Activated CD8-positive, alpha-beta memory T cell treated with anti-CD3 and anti-CD28 coated beads, Interleukin-2, amount 10 ng/mL, durations not matched to agents 7 days and 5 days (primary cell): Measurements from ENCODE around the gene EIF2B1. TPM values are rescaled to one million over a fixed set of nuclear protein-coding genes. Genes with fewer than 3 reads are reported as not detected.

ENCODE experiments used
- ATAC-seq: fragments of 150-1000 bp; cut with Tn5 transposase; one replicate; pipeline ENCODE4 v1.10.0; 2021; ENCODE audit warnings: moderate library complexity
- CTCF ChIA-PET: fragments of 350-600 bp; sonication (Branson Sonifier 250); formaldehyde crosslinking; loops from one replicate; lab custom pipeline; 2021; ENCODE audit warnings: antibody characterized with exemption; lab: Charles Lee
- DNase-seq: peaks from one replicate; pipeline ENCODE4 v3.0.0-alpha.2; 2020
- H3K27ac Mint-ChIP-seq: one replicate; pipeline ENCODE4 v1.8.0; 2021; ENCODE audit warnings: mild to moderate bottlenecking, mixed read lengths
- H3K27me3 Mint-ChIP-seq: one replicate; pipeline ENCODE4 v1.8.0; 2021; ENCODE audit warnings: mixed read lengths
- H3K36me3 Mint-ChIP-seq: one replicate; pipeline ENCODE4 v1.8.0; 2021; ENCODE audit warnings: mild to moderate bottlenecking, mixed read lengths
- H3K4me1 Mint-ChIP-seq: one replicate; pipeline ENCODE4 v1.8.0; 2021; ENCODE audit warnings: mixed read lengths
- H3K4me3 Mint-ChIP-seq: one replicate; pipeline ENCODE4 v1.8.0; 2021; ENCODE audit warnings: mild to moderate bottlenecking, moderate library complexity, mixed read lengths
- H3K9me3 Mint-ChIP-seq: one replicate; pipeline ENCODE4 v1.8.0; 2022; ENCODE audit warnings: low read depth, mixed read lengths
- total RNA-seq, 2 experiments: library from RNA; stranded (reverse); gene quantifications; one replicate each; pipeline ENCODE4 v1.2.3, GENCODE V29; 2021

EIF2B1 gene
- total RNA-seq, 2 experiments from 2014 or later, result 60.3 to 76.4 TPM

DNA sequence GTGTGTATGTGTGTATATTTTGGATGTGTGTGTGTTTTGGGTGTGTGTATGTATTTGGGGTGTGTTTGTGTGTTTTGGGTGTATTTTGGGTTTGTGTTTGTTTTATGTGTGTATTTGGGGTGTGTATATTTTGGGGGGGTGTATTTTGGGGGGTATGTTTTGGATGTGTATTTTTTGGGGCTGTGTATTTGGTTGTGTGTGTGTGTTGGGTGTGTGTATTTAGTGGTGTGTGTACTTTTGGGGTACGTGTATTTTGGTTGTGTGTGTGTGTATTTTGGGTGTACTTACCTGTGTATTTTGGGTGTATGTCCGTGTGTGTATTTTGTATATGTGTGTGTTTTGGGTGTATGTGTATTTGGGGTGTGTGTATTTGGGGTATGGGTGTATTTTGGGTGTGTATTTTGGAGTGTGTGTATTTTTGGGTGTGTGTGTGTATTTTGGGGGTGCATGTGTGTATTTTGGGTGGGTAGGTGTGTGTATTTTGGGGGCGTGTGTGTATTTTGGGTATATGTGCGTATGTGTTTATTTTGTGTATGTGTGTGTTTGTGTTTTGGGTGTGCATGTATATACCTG, 20.7 kb upstream of the EIF2B1 start:
- Mint-ChIP-seq H3K36me3 (peaks cover 39% of the 10 kb centered on the region), H3K27me3 (no peaks in the 10 kb centered on the region), H3K9me3 (no peaks in the 10 kb centered on the region), H3K4me1 (peaks cover 9% of the 10 kb centered on the region), H3K4me3 (no peak overlapping the region), H3K27ac (no peak overlapping the region)
- DNase-seq, result no peak
- ATAC-seq, result no peak
- CTCF ChIA-PET, result no interaction called here

DNA sequence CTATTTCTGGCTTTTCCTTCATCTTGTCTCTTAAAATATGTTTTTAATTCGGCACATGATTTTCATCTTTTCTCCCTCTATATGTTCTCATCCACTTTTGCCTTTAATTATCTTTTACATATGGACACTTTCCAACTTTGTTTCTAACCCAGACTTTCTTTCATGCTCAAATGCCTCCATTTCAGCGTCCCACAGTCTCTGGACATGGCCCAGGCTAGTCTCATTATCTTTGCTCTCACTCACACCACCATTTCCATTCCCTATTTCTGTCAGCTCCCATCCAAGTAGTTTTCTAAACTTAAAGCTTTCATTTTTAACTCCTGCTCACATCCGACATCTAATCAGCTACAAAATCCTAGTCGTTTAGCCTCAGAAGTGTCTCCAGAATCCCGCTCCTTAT, 14.9 kb upstream of the EIF2B1 start:
- Mint-ChIP-seq H3K27ac (no peak overlapping the region), H3K36me3 (peaks cover 36% of the 10 kb centered on the region), H3K27me3 (no peaks in the 10 kb centered on the region), H3K4me1 (no peaks in the 10 kb centered on the region), H3K9me3 (no peaks in the 10 kb centered on the region), H3K4me3 (no peak overlapping the region)
- no peak for ATAC-seq
- CTCF ChIA-PET, result no interaction called here
- no peak for DNase-seq

DNA sequence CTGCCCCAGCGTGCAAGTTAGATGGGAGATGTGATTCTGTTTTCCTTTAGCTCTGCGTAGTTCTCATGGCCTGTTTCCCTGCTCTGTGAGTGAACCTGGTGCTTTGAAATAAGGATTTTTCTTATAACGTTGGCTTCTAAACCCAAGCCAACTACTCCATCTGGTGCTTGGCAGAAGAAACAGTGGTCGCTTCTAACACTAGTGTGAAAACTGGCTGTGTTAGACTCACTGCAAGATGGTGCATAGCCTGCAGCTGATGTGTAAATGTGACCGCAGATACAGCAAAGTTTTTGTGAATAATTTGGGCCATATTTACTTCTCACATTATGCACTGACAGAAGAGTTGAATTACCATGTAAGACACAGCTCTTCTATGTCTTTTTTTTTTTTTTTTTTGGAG, 12.4 kb upstream of the EIF2B1 start:
- no peak for ATAC-seq
- Mint-ChIP-seq H3K27me3 (no peaks in the 10 kb centered on the region), H3K4me3 (no peak overlapping the region), H3K36me3 (peaks cover 31% of the 10 kb centered on the region), H3K4me1 (peaks cover under 1% of the 10 kb centered on the region), H3K27ac (no peak overlapping the region), H3K9me3 (no peaks in the 10 kb centered on the region)
- CTCF ChIA-PET, result interaction anchor here (0.6 to 1.6 kb wide), 2 partner anchors 25 to 196 kb away, joined by 3 to 4 read pairs; partner anchors contain the start of gene TCTN2
- DNase-seq, result no peak

DNA sequence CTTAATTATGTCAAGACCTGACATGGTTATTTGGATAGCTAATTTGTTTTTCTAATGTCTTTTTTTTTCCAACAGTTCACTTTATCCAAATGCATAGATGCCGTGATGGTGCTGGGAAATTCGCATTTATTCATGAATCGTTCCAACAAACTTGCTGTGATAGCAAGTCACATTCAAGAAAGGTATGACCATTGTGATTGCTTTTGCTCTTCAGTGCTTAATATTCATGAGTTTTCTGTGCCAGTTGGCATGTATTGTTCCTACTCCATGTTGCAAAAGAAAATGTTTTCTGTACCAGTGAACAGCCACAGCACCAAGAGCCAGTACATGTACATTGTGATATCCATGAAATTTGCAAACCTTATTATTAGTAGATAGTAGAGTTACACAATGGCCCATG, 11.9 kb upstream of the EIF2B1 start:
- H3K27ac Mint-ChIP-seq, result no peak overlapping the region
- H3K4me3 Mint-ChIP-seq, result no peak overlapping the region
- DNase-seq (no peak), ATAC-seq (no peak)
- CTCF ChIA-PET, result interaction anchor here (0.6 to 1.6 kb wide), 2 partner anchors 26 to 196 kb away, joined by 3 to 4 read pairs; partner anchors contain the start of gene TCTN2
- no peaks in the 10 kb centered on the region for H3K9me3 Mint-ChIP-seq
- H3K4me1 Mint-ChIP-seq, result peaks cover 3% of the 10 kb centered on the region
- no peaks in the 10 kb centered on the region for H3K27me3 Mint-ChIP-seq
- peaks cover 29% of the 10 kb centered on the region for H3K36me3 Mint-ChIP-seq

DNA sequence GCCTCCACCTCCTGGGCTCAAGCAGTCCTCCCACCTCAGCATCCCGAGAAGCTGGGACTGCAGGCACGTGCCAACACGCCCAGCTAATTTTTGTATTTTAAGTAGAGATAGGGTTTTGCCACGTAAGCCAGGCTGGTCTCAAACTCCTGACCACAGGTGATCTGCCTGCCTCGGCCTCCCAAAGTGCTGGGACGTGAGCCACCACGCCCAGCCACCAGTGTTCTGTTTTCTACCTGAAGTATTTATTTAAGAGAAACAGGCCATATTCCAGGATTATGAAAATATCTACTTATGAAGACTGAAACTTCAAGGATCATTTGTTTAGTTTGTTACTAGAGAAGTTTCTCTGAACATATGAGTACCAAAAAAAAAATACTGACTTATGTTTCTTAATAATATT, 10.4 kb upstream of the EIF2B1 start:
- CTCF ChIA-PET, result no interaction called here
- H3K4me3 Mint-ChIP-seq, result no peak overlapping the region

DNA sequence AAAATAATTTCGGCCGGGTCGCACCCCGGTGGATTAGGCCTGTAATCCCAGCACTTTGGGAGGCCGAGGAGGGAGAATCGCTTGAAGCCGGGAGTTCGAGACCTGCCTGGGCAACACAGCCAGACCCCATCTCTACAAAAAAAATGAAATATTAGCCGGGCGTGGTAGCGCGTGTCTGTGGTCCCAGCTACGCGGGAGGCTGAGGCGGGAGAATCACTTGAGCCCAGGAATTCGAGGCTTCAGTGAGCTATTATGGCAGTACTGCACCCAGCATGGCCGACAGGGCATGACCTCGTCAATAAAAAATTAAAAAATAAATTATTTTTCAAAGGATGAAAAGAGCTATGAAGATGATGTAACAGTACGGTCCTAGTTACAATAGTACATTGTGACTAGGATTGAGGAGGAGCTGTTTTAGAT, 666 bp upstream of the EIF2B1 start:
- CTCF ChIA-PET, result interaction anchor here (1.1 to 1.6 kb wide), 2 partner anchors 11 to 269 kb away, joined by 3 read pairs; no protein-coding TSS in a partner anchor
- no peaks in the 10 kb centered on the region for H3K9me3 Mint-ChIP-seq
- ATAC-seq (no peak), DNase-seq (peak; percentile 45)
- H3K4me1 Mint-ChIP-seq, result peaks cover 34% of the 10 kb centered on the region
- H3K36me3 Mint-ChIP-seq, result peaks cover 20% of the 10 kb centered on the region
- no peaks in the 10 kb centered on the region for H3K27me3 Mint-ChIP-seq
- peak overlapping the region; percentile 93 for H3K27ac Mint-ChIP-seq
- peak overlapping the region; percentile 90 for H3K4me3 Mint-ChIP-seq

More for the DNA sequence above, 10.4 kb upstream of the EIF2B1 start:
- Mint-ChIP-seq H3K36me3 (peaks cover 31% of the 10 kb centered on the region), H3K9me3 (no peaks in the 10 kb centered on the region), H3K27ac (no peak overlapping the region), H3K27me3 (no peaks in the 10 kb centered on the region), H3K4me1 (peaks cover 5% of the 10 kb centered on the region)
- ATAC-seq (no peak), DNase-seq (no peak)

DNA sequence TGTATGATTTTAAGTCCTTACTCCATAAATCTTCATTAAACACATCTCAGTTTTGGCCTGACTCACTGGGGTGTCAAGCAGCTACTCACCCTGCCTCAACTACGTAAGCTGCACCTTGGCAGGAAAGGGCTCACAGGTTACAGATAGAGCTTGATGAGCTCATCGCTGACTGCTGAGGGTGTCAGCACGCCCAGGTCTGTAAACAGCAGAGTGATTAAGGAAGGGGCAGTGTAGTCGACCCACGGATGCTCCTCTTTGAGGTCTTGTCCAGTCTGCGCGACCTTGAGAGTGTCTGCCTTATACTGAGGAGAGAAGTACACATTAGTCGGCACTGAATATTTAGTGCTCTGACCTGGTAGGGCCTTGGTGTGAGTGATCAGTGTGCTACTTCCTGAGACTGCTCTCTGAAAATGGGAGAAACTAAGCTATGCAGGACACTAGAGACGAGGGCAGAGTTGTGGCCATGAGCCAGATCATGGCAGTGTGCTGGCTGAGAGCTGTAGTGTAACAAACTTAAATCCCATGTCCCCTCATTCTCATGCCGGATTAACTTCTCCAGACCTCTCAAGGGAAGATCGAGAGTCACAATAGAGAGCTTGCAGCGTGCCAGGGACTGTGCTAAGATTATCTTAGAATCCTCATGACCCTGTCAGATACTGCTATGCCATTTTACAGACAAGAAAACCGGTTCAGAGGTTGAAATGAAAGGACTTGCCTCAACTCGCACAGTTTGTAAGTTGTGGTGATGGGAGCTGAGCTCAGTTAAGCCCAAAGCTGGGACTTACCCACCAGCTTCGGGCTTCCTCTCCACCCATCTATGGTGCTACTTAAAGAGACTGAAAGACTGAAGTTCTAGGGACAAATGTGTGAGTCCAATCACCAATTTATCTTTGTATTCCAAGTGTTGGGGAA, 11.6 kb downstream of the EIF2B1 start:
- Mint-ChIP-seq H3K36me3 (peaks cover 57% of the 10 kb centered on the region), H3K27ac (no peak overlapping the region), H3K4me1 (peaks cover 3% of the 10 kb centered on the region), H3K4me3 (no peak overlapping the region), H3K9me3 (no peaks in the 10 kb centered on the region), H3K27me3 (no peaks in the 10 kb centered on the region)
- DNase-seq (no peak), ATAC-seq (no peak)
- CTCF ChIA-PET, result interaction anchor here (0.9 to 1.1 kb wide), 2 partner anchors 10 to 91 kb away, joined by 3 read pairs; no protein-coding TSS in a partner anchor

DNA sequence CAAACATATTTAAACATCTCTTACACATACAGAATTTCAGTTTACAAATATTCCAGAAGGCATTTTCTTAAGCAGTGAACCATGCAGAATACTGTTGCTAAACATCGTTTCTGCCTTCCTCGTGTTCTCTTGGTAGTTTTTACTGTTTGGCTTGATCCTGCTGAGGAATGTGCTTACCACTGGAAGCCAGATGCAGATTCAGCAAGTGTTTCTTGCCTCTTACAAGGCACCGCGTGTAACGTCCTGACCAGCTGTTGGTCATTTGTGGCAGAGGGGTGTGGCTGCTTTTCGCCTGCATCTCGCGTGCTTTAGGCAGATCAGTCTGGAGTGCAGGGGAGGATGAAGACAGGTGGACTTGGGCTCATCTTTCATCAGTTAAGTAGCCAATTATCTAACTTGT, 12.4 kb downstream of the EIF2B1 start:
- CTCF ChIA-PET, result no interaction called here
- DNase-seq (no peak), ATAC-seq (no peak)
- no peaks in the 10 kb centered on the region for H3K27me3 Mint-ChIP-seq
- H3K9me3 Mint-ChIP-seq, result no peaks in the 10 kb centered on the region
- no peak overlapping the region for H3K4me3 Mint-ChIP-seq
- H3K4me1 Mint-ChIP-seq, result peaks cover 3% of the 10 kb centered on the region
- peaks cover 52% of the 10 kb centered on the region for H3K36me3 Mint-ChIP-seq
- H3K27ac Mint-ChIP-seq, result no peak overlapping the region

DNA sequence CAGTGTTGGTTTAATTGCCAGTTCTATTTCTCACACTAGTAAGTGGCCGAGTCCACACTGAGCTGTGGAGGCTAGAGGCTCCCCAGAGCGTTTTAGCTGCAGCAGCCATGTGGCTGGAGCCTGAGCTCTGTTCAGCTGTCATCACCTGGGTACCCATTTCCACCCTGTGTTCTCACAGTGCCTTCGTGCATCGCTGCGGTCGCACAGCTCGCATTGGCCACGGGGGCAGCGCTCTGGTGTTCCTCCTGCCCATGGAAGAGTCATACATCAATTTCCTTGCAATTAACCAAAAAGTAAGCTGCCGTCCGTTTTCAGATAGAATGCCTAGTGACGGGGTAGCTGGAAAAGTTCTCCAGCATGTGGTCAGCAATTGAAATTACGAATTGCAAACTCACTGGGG, 15.9 kb downstream of the EIF2B1 start:
- H3K4me1 Mint-ChIP-seq, result peaks cover 3% of the 10 kb centered on the region
- no peak overlapping the region for H3K27ac Mint-ChIP-seq
- H3K9me3 Mint-ChIP-seq, result no peaks in the 10 kb centered on the region
- ATAC-seq (no peak), DNase-seq (no peak)
- H3K4me3 Mint-ChIP-seq, result no peak overlapping the region
- H3K27me3 Mint-ChIP-seq, result no peaks in the 10 kb centered on the region
- H3K36me3 Mint-ChIP-seq, result peaks cover 61% of the 10 kb centered on the region
- CTCF ChIA-PET, result interaction anchor here (0.5 to 2.0 kb wide), 7 partner anchors 8 to 1678 kb away, joined by 3 to 4 read pairs (median 3); no protein-coding TSS in a partner anchor

DNA sequence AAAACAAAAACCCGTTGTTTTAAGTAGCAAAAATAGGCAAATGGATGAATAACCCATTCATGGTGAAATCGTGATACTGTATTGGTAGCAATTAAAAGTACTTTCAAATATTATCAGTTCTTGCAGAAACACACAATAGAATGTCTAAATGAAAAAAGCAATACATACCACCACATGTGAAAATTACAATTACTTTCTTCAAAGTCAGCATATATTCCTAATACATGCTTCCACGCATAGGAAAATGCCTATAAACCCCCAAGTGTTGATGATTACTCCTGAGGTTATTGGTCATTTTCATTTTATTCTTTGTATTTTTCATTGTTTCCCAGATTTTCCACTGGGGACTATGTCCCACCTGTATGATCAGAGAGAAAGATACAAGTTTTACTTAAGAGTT, 16.3 kb downstream of the EIF2B1 start:
- peaks cover 60% of the 10 kb centered on the region for H3K36me3 Mint-ChIP-seq
- peaks cover 3% of the 10 kb centered on the region for H3K4me1 Mint-ChIP-seq
- CTCF ChIA-PET, result interaction anchor here (0.7 to 2.0 kb wide), 3 partner anchors 11 to 1678 kb away, joined by 3 to 4 read pairs (median 3); no protein-coding TSS in a partner anchor
- no peak for DNase-seq
- no peak for ATAC-seq
- H3K27ac Mint-ChIP-seq, result no peak overlapping the region
- no peaks in the 10 kb centered on the region for H3K9me3 Mint-ChIP-seq
- H3K4me3 Mint-ChIP-seq, result no peak overlapping the region
- no peaks in the 10 kb centered on the region for H3K27me3 Mint-ChIP-seq

DNA sequence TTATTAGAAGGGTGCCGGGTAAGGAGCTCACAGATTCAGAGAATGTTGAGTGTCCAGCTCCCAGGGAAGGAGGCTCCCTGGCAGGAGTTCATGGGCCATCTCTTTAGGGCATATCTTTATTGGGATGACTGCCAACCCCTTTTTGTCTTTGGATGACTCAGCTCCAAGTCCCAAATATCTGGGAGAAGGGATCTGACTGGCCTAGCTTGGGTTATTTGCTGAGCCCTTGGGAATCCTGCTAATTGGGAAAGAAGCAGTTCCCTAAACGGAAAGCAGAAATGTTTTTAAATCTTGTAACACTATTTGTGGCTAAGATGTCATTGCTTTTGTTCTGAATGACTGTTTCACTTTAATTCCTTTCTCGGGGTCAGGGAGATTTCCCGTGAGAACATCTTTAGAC, 19.0 kb downstream of the EIF2B1 start:
- ATAC-seq (no peak), DNase-seq (no peak)
- CTCF ChIA-PET, result interaction anchor here (1.2 kb wide), 1 partner anchor 24 kb away, joined by 3 read pairs; no protein-coding TSS in a partner anchor
- H3K4me1 Mint-ChIP-seq, result peaks cover 3% of the 10 kb centered on the region
- no peaks in the 10 kb centered on the region for H3K9me3 Mint-ChIP-seq
- peaks cover 56% of the 10 kb centered on the region for H3K36me3 Mint-ChIP-seq
- H3K4me3 Mint-ChIP-seq, result no peak overlapping the region
- no peaks in the 10 kb centered on the region for H3K27me3 Mint-ChIP-seq
- no peak overlapping the region for H3K27ac Mint-ChIP-seq

DNA sequence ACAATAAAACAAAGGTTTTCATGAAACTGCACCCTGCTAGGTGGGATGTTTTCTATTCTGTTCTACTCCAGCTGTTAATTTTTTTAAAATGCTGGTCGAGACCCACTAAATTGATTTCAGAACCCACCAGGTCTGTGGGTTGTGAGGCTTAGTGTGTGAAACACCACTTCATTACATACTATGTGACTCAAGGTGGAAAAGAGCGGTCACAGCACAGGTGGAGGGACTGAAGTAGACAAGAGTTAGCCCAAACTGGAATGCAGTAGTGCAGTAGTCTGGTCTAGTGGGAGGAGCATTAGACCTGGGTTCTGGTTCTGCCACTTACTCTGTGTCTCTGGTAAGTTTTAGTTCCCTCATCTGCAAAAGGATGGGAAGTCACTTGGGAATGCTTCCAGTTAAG, 19.4 kb downstream of the EIF2B1 start:
- Mint-ChIP-seq H3K9me3 (no peaks in the 10 kb centered on the region), H3K4me1 (peaks cover 3% of the 10 kb centered on the region), H3K27ac (no peak overlapping the region), H3K27me3 (no peaks in the 10 kb centered on the region), H3K4me3 (no peak overlapping the region), H3K36me3 (peaks cover 57% of the 10 kb centered on the region)
- no peak for DNase-seq
- CTCF ChIA-PET, result interaction anchor here (1.2 kb wide), 1 partner anchor 23 kb away, joined by 3 read pairs; no protein-coding TSS in a partner anchor
- ATAC-seq, result no peak

DNA sequence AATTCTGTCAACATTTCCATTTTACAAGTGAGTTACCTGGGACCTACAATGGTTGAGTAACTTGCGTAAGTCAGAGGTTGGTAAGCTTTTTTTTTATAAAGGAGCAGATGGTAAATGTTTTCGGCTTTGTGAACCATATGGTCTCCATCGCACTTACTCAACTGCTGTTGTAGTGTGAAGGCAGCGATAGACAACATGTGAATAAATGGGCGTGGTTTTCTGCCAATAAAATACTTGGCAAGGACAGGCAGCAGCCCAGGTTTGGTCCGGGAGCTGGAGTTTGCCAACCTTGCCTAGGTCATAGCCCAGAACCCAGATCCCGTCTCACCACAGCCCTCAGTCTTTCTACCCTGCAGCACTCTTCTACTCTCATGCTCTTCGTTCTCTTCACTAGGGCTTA, 25.3 kb downstream of the EIF2B1 start:
- Mint-ChIP-seq H3K4me1 (peaks cover 22% of the 10 kb centered on the region), H3K27me3 (no peaks in the 10 kb centered on the region), H3K36me3 (peaks cover 57% of the 10 kb centered on the region), H3K9me3 (no peaks in the 10 kb centered on the region), H3K27ac (no peak overlapping the region), H3K4me3 (no peak overlapping the region)
- CTCF ChIA-PET, result interaction anchor here (1.2 kb wide), 1 partner anchor 10 kb away, joined by 3 read pairs; no protein-coding TSS in a partner anchor
- ATAC-seq, result no peak
- DNase-seq, result no peak
